H1 (cell line): ENCODE data around the gene BMERB1. TPM values are rescaled to one million over a fixed set of nuclear protein-coding genes. Genes with fewer than 3 reads are reported as not detected.

Source experiments
- CTCF ChIA-PET: fragments of 300-600 bp; sonication (Branson Sonifier 250); formaldehyde crosslinking; loops from one replicate; lab custom pipeline; 2021; ENCODE audit not compliant: partially characterized antibody; lab: Charles Lee
- POLR2A ChIA-PET: fragments of 300-600 bp; sonication (Branson Sonifier 250); formaldehyde crosslinking; loops from one replicate; lab custom pipeline; 2021; ENCODE audit warnings: inconsistent platforms; ENCODE audit not compliant: partially characterized antibody; lab: Charles Lee
- DNase-seq, 2 experiments: peaks; one replicate each; pipeline versions ENCODE4 v3.0.0 to v3.0.0-alpha.2; 2010 to 2022; ENCODE audit warnings: low spot score in 2 of 2, low read depth in 1 of 2, mixed read lengths in 1 of 2
- FAIRE-seq: peaks from 2 replicates; lab custom pipeline; 2011; peaks lifted over from hg19 to GRCh38; lab: Jason Lieb, UNC
- H2AFZ ChIP-seq: 2 replicates; pipeline ENCODE4 v1.8.1; 2012; ENCODE audit warnings: low read length, inconsistent platforms
- H2AK5ac ChIP-seq: 2 replicates; pipeline ENCODE4 v1.6.1; 2013; ENCODE audit warnings: low read depth, low read length
- H2BK120ac ChIP-seq: replicated peaks from 2 replicates; pipeline ENCODE3; 2013; ENCODE audit warnings: low read depth, low read length, inconsistent platforms
- H2BK12ac ChIP-seq: 2 replicates; pipeline ENCODE4 v1.6.1; 2013; ENCODE audit warnings: low read depth, low read length
- H2BK15ac ChIP-seq: 2 replicates; pipeline ENCODE4 v1.6.1; 2013; ENCODE audit warnings: low read length
- H2BK20ac ChIP-seq: 2 replicates; pipeline ENCODE4 v1.6.1; 2013; ENCODE audit warnings: low read length
- H2BK5ac ChIP-seq: 2 replicates; pipeline ENCODE4 v1.6.1; 2013; ENCODE audit warnings: low read depth, low read length
- H3K14ac ChIP-seq: 2 replicates; pipeline ENCODE4 v1.6.1; 2013; ENCODE audit warnings: inconsistent platforms; ENCODE audit not compliant: insufficient read length
- H3K18ac ChIP-seq: 2 replicates; pipeline ENCODE4 v1.6.1; 2013; ENCODE audit warnings: low read length; ENCODE audit errors: extremely low read depth
- H3K23ac ChIP-seq: 2 replicates; pipeline ENCODE4 v1.6.1; 2013; ENCODE audit warnings: inconsistent platforms; ENCODE audit not compliant: insufficient read length
- H3K23me2 ChIP-seq: 2 replicates; pipeline ENCODE4 v1.6.1; 2013; ENCODE audit warnings: low read depth, low read length
- H3K27ac ChIP-seq: 2 replicates; pipeline ENCODE4 v1.6.1; 2011; ENCODE audit warnings: low read depth, low read length, inconsistent platforms
- H3K27me3 ChIP-seq, 4 experiments: replicated peaks in 1 of 4; 1 replicate in 1 of 4; 2 replicates in 3 of 4; pipeline versions ENCODE4 v1.6.1 to v1.8.1; 2011 to 2013; ENCODE audit warnings: low read length in 3 of 4, mild to moderate bottlenecking in 3 of 4, inconsistent platforms in 2 of 4, mixed read lengths in 2 of 4, moderate library complexity in 1 of 4; ENCODE audit not compliant: control insufficient read depth in 3 of 4, insufficient read depth in 3 of 4; ENCODE audit errors: extremely low read depth in 1 of 4
- H3K36me3 ChIP-seq, 4 experiments: 2 replicates each; pipeline versions ENCODE4 v1.6.1 to v1.8.1; 2011 to 2013; ENCODE audit warnings: mild to moderate bottlenecking in 4 of 4, low read length in 3 of 4, moderate library complexity in 2 of 4, control low read depth in 1 of 4, inconsistent platforms in 1 of 4; ENCODE audit not compliant: insufficient read depth in 4 of 4, control insufficient read depth in 2 of 4
- H3K4ac ChIP-seq: replicated peaks from 2 replicates; pipeline ENCODE3; 2013; ENCODE audit warnings: low read length, low read depth, mixed read lengths, inconsistent platforms; ENCODE audit not compliant: insufficient read length
- H3K4me1 ChIP-seq, 4 experiments: replicated peaks in 1 of 4; 1 replicate in 1 of 4; 2 replicates in 3 of 4; pipeline versions ENCODE4 v1.6.1 to v1.8.1; 2011 to 2013; ENCODE audit warnings: low read length in 3 of 4, inconsistent platforms in 2 of 4, mixed read lengths in 1 of 4; ENCODE audit not compliant: insufficient read depth in 4 of 4, control insufficient read depth in 3 of 4
- H3K4me2 ChIP-seq, 2 experiments: 2 replicates each; pipeline versions ENCODE4 v1.6.1 to v1.8.1; 2011 to 2013; ENCODE audit warnings: low read depth in 2 of 2, low read length in 2 of 2, control low read depth in 1 of 2, inconsistent platforms in 1 of 2, mild to moderate bottlenecking in 1 of 2; ENCODE audit not compliant: insufficient read depth in 1 of 2
- H3K4me3 ChIP-seq, 4 experiments: fragments of 200-600, 300-600 bp in 1 of 4; sonication (generic), shearing (Covaris generic), sonication (Bioruptor Twin) in 1 of 4; 2 replicates each; pipeline versions ENCODE4 v1.5.1 to v1.8.1; 2011 to 2016; ENCODE audit warnings: low read length in 4 of 4, low read depth in 3 of 4, control low read depth in 2 of 4, inconsistent platforms in 2 of 4, mild to moderate bottlenecking in 2 of 4, mixed read lengths in 1 of 4, moderate library complexity in 1 of 4; ENCODE audit not compliant: insufficient read depth in 2 of 4; ENCODE audit errors: extremely low read depth in 1 of 4
- H3K56ac ChIP-seq: replicated peaks from 2 replicates; pipeline ENCODE3; 2013; ENCODE audit warnings: low read depth, mild to moderate bottlenecking, mixed read lengths, low read length, inconsistent platforms; ENCODE audit not compliant: insufficient read length
- H3K79me1 ChIP-seq: 2 replicates; pipeline ENCODE4 v1.6.1; 2013; ENCODE audit warnings: low read depth, low read length, control low read depth
- H3K79me2 ChIP-seq, 2 experiments: 2 replicates each; pipeline versions ENCODE4 v1.6.1 to v1.8.1; 2012 to 2013; ENCODE audit warnings: low read length in 2 of 2, mild to moderate bottlenecking in 2 of 2, inconsistent platforms in 1 of 2; ENCODE audit not compliant: insufficient read depth in 2 of 2, control insufficient read depth in 1 of 2
- H3K9ac ChIP-seq, 4 experiments: replicated peaks in 1 of 4; 1 replicate in 1 of 4; 2 replicates in 3 of 4; pipeline versions ENCODE4 v1.6.1 to v1.8.1; 2011 to 2013; ENCODE audit warnings: low read depth in 3 of 4, low read length in 3 of 4, control low read depth in 2 of 4, mild to moderate bottlenecking in 2 of 4, moderate library complexity in 2 of 4, inconsistent platforms in 1 of 4; ENCODE audit errors: extremely low read depth in 1 of 4
- H3K9me3 ChIP-seq, 2 experiments: 2 replicates each; pipeline versions ENCODE4 v1.6.1 to v1.8.1; 2012 to 2013; ENCODE audit warnings: mild to moderate bottlenecking in 2 of 2, moderate library complexity in 2 of 2, control low read depth in 1 of 2, inconsistent platforms in 1 of 2, low read depth in 1 of 2, low read length in 1 of 2, mixed read lengths in 1 of 2; ENCODE audit not compliant: insufficient read depth in 2 of 2
- H4K20me1 ChIP-seq, 2 experiments: replicated peaks in 1 of 2; 2 replicates each; pipeline versions ENCODE3 to v1.8.1; 2011 to 2013; ENCODE audit warnings: inconsistent platforms in 2 of 2, low read length in 2 of 2, mild to moderate bottlenecking in 1 of 2; ENCODE audit not compliant: insufficient read depth in 2 of 2, control insufficient read depth in 1 of 2
- H4K5ac ChIP-seq: 2 replicates; pipeline ENCODE4 v1.6.1; 2013; ENCODE audit warnings: low read length, low read depth, mixed read lengths, inconsistent platforms; ENCODE audit not compliant: insufficient read length
- H4K8ac ChIP-seq: 2 replicates; pipeline ENCODE4 v1.8.0; 2013; ENCODE audit warnings: mild to moderate bottlenecking, moderate library complexity, low read length, inconsistent platforms; ENCODE audit not compliant: insufficient read depth; ENCODE audit errors: extremely low read depth
- H4K91ac ChIP-seq: replicated peaks from 2 replicates; pipeline ENCODE3; 2013; ENCODE audit warnings: low read length, mixed read lengths, inconsistent platforms; ENCODE audit not compliant: insufficient read length
- CBX5 ChIP-seq: fragments of 300-800, 300-1000 bp; sonication (generic); IDR thresholded peaks from 2 replicates; pipeline ENCODE4 v1.7.1; 2016; ENCODE audit warnings: antibody characterized with exemption, low read length, low read depth
- CHD1 ChIP-seq: IDR thresholded peaks from 2 replicates; pipeline ENCODE4 v1.6.1; 2012; ENCODE audit warnings: low read depth, low read length, improper control_type of control experiment
- EP300 ChIP-seq, 2 experiments: IDR thresholded peaks; 1 replicate in 1 of 2; 2 replicates in 1 of 2; pipeline ENCODE4 v1.6.1; 2011 to 2012; ENCODE audit warnings: low read depth in 2 of 2, low read length in 2 of 2, mild to moderate bottlenecking in 2 of 2, borderline replicate concordance in 1 of 2, inconsistent platforms in 1 of 2, moderate library complexity in 1 of 2
- EZH2 ChIP-seq: fragments of 200-600 bp; sonication (generic); IDR thresholded peaks from 2 replicates; pipeline ENCODE4 v1.7.1; 2012; ENCODE audit warnings: low read depth, mild to moderate bottlenecking, moderate library complexity, low read length, inconsistent platforms; ENCODE audit not compliant: severe bottlenecking
- HDAC6 ChIP-seq: IDR thresholded peaks from one replicate; pipeline ENCODE4 v1.7.1; 2012; ENCODE audit warnings: low read depth, mild to moderate bottlenecking, inconsistent platforms, low read length, moderate library complexity
- RAD21 ChIP-seq, 2 experiments: IDR thresholded peaks in 1 of 2; conservative IDR thresholded peaks in 1 of 2; 2 replicates each; pipeline ENCODE4 v1.6.1; 2011; ENCODE audit warnings: low read depth in 2 of 2, low read length in 2 of 2, improper control_type of control experiment in 1 of 2, inconsistent platforms in 1 of 2, mild to moderate bottlenecking in 1 of 2, moderate library complexity in 1 of 2
- RBBP5 ChIP-seq: IDR thresholded peaks from 2 replicates; pipeline ENCODE4 v1.7.1; 2012; ENCODE audit warnings: low read depth, mild to moderate bottlenecking, inconsistent platforms, low read length, moderate library complexity, borderline replicate concordance
- YY1 ChIP-seq: IDR thresholded peaks from 2 replicates; pipeline ENCODE4 v1.6.1; 2011; ENCODE audit warnings: low read depth, mild to moderate bottlenecking, low read length
- ZNF274 ChIP-seq: IDR thresholded peaks from 2 replicates; pipeline ENCODE4 v1.7.0; 2012; ENCODE audit warnings: low read length, borderline replicate concordance; ENCODE audit errors: extremely low read depth
- WGBS, 2 experiments: shearing (Covaris generic) in 1 of 2; methylation state at CpG; one replicate each; pipeline versions ENCODE4 v1.1.6 to v1.1.7; 2013 to 2015; ENCODE audit warnings: low lambda C conversion rate in 2 of 2, mixed read lengths in 2 of 2, inconsistent platforms in 1 of 2, low coverage in 1 of 2, missing lambda C conversion rate in 1 of 2; ENCODE audit not compliant: insufficient replicate concordance in 2 of 2, insufficient coverage in 1 of 2, insufficient read length in 1 of 2; ENCODE audit errors: extremely low coverage in 1 of 2, missing lambda C conversion rate in 1 of 2; 5-methylcytosine and 5-hydroxymethylcytosine counted together
- polyA plus RNA-seq, 7 experiments: library from polyadenylated mRNA; depleted of rRNA in 3 of 7; stranded (reverse) in 5 of 7; unstranded in 2 of 7; fragments of >200 nt in 5 of 7; fragments of 200-250 nt in 2 of 7; gene quantifications; 1 replicate in 5 of 7; 2 replicates in 1 of 7; 4 replicates in 1 of 7; pipeline versions ENCODE4 v1.2.1 to v1.2.3, GENCODE V29; 2011 to 2013; ENCODE audit warnings: missing spikeins in 2 of 7, mixed read lengths in 2 of 7
- total RNA-seq: library from RNA; stranded (reverse); fragmentation: NEBNext Ultra II Directional; extraction: Animal tissue kit (Norgen Biotek cat#: 25700); gene quantifications from 2 replicates; pipeline ENCODE4 v1.2.1, GENCODE V29; 2021
- TF ChIP-seq, protein P1 (sequence below): IDR thresholded peaks from 2 replicates; pipeline ENCODE4 v1.6.1; 2011; ENCODE audit warnings: low read depth, mild to moderate bottlenecking, low read length; ENCODE audit not compliant: insufficient read depth

The BMERB1 gene
- total and polyA plus RNA-seq, 2 of the 8 experiments (the other 6 are each of a cell fraction or from before 2014, with no cell fraction given): 23.5 to 27.1 TPM

DNA sequence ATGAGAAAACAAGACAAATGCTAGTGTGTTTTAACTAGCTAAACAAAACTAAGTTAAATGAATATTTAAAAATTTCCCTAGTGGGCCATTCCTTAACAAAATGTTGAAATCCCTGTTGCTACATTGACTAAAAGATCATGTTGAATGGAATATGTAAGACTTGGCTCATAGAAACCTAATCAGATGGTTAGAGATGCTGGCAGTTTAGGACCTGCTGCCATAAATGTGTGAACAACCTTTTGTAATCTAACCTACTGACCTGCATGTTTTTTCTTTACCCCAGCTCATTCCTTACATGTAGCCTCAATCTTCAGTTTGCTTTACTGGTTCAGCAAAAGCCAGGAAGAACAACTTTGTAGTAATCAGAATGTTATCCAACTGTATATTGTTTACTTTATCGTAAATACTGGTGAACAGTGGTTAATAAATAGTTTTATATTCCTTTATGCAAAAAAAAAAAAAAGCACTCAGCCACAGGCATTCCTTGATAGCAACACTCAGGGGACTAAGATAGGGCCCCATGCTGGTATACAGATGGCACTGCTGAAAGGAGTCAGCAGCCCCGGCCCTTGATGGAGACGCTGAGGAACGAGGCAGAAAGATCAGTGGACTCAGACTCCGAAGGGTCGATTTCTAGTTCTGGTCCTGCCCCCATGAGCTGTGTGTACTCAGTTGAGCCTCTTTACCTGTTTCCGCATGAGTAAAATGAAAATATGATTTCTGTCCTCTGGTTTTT, 130.4 kb downstream of the BMERB1 start:
- no peak overlapping the region for H3K27ac ChIP-seq
- no peak overlapping the region for H2BK12ac ChIP-seq
- no peak overlapping the region for H3K14ac ChIP-seq
- H3K9me3 ChIP-seq: no peaks in the 10 kb centered on the region
- no peak for FAIRE-seq
- no peaks in the 10 kb centered on the region for H3K79me1 ChIP-seq
- no peak overlapping the region for H4K91ac ChIP-seq
- no peak overlapping the region for H3K18ac ChIP-seq
- peaks cover 0 to 3% of the 10 kb centered on the region in 2 experiments for H4K20me1 ChIP-seq
- no peak overlapping the region for H2BK5ac ChIP-seq
- no peak overlapping the region for H3K4ac ChIP-seq
- TF ChIP-seq CHD1 (no peak), CBX5 (no peak), YY1 (no peak), RBBP5 (no peak), EZH2 (no peak), RAD21 (IDR thresholded peaks at IDR 0.05 in 1 of 2, conservative IDR thresholded peaks at IDR 0.05 in 1 of 2; ENCODE audit: low read depth in 2 of 2, low read length in 2 of 2) (no peak), HDAC6 (no peak), ZNF274 (no peak), EP300 (IDR thresholded peaks at IDR 0.05; ENCODE audit: borderline replicate concordance in 1 of 2, low read depth in 2 of 2, low read length in 2 of 2) (no peak)
- TF ChIP-seq, protein P1, sequence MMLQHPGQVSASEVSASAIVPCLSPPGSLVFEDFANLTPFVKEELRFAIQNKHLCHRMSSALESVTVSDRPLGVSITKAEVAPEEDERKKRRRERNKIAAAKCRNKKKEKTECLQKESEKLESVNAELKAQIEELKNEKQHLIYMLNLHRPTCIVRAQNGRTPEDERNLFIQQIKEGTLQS: no peak
- no peak overlapping the region for H3K23ac ChIP-seq
- no peak overlapping the region for H3K4me3 ChIP-seq
- H2BK20ac ChIP-seq: no peak overlapping the region
- no peaks in the 10 kb centered on the region for H3K4me1 ChIP-seq
- H3K79me2 ChIP-seq: no peaks in the 10 kb centered on the region
- 79% methylated on average over 7 of the region's 7 CpGs; no CpG with 5 or more reads in 1 of the 2 experiments for WGBS, 2 experiments
- H3K4me2 ChIP-seq: no peak overlapping the region
- H3K56ac ChIP-seq: no peak overlapping the region
- no peak overlapping the region for H2BK120ac ChIP-seq
- no peaks in the 10 kb centered on the region for H3K23me2 ChIP-seq
- ChIA-PET CTCF (interaction anchor here (0.9 to 3.4 kb wide), 2 partner anchors 9 to 14 kb away, joined by 3 to 17 read pairs; no protein-coding TSS in a partner anchor), POLR2A (interaction anchor here (1.2 kb wide), 1 partner anchor 14 kb away, joined by 4 read pairs; no protein-coding TSS in a partner anchor)
- no peak overlapping the region for H4K5ac ChIP-seq
- DNase-seq: no peak
- H2AFZ ChIP-seq: no peak overlapping the region
- no peak overlapping the region for H3K9ac ChIP-seq
- no peaks in the 10 kb centered on the region for H3K27me3 ChIP-seq
- no peak overlapping the region for H2BK15ac ChIP-seq
- no peaks in the 10 kb centered on the region for H3K36me3 ChIP-seq
- no peak overlapping the region for H4K8ac ChIP-seq
- H2AK5ac ChIP-seq: no peak overlapping the region
